ENCODE data around the gene SYT1. TPM values are rescaled to one million over a fixed set of nuclear protein-coding genes. Genes with fewer than 3 reads are reported as not detected.

The SYT1 gene
- total RNA-seq, 1 experiment from 2014 or later, result 80.9 TPM

DNA sequence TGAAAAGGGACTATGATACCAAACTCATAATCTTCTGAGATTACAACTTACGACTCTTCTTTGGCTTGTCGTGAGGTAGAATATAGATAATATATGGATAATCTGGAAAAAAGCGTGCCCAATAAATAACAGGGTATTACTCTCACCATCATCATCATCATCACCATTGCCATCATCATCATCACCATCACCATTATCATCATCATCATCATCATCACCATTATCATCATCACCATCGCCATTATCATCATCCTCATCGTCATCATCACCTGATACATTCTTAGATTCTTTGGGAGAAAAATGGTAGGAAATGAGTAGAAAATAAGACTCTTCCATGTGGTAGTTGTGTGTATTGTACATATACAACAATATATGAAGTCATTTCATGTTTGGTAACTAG is 259.8 kb downstream of the SYT1 start:
- no peak overlapping the region for H3K4me3 ChIP-seq (ENCODE audit: low read depth, low read length, poor library complexity, severe bottlenecking)
- intact Hi-C loops (cut with micrococcal nuclease; ENCODE audit: unreplicated experiment), result loop anchor here (10.0 kb wide), 1 partner anchor 250 kb away; no protein-coding TSS in a partner anchor
- no peaks in the 10 kb centered on the region for H3K27me3 ChIP-seq (replicated peaks; ENCODE audit: insufficient read depth, low read depth, low read length, poor library complexity)
- no peak for TF ChIP-seq EZH2 (IDR thresholded peaks at IDR 0.05; ENCODE audit: borderline replicate concordance, low read depth, low read length, poor library complexity, severe bottlenecking)
- TF ChIP-seq, protein P1, sequence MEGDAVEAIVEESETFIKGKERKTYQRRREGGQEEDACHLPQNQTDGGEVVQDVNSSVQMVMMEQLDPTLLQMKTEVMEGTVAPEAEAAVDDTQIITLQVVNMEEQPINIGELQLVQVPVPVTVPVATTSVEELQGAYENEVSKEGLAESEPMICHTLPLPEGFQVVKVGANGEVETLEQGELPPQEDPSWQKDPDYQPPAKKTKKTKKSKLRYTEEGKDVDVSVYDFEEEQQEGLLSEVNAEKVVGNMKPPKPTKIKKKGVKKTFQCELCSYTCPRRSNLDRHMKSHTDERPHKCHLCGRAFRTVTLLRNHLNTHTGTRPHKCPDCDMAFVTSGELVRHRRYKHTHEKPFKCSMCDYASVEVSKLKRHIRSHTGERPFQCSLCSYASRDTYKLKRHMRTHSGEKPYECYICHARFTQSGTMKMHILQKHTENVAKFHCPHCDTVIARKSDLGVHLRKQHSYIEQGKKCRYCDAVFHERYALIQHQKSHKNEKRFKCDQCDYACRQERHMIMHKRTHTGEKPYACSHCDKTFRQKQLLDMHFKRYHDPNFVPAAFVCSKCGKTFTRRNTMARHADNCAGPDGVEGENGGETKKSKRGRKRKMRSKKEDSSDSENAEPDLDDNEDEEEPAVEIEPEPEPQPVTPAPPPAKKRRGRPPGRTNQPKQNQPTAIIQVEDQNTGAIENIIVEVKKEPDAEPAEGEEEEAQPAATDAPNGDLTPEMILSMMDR (conservative IDR thresholded peaks at IDR 0.05; ENCODE audit: low read depth, low read length), result no peak
- ChIA-PET CTCF (no interaction called here), POLR2A (ENCODE audit: low non-redundant PET) (interaction anchor here (0.7 kb wide), 1 partner anchor 112 kb away, joined by 3 read pairs; no protein-coding TSS in a partner anchor)
- H3K9me3 ChIP-seq (ENCODE audit: low read depth, low read length, poor library complexity, severe bottlenecking), result no peaks in the 10 kb centered on the region
- H3K4me1 ChIP-seq (ENCODE audit: insufficient read depth, low read length, poor library complexity, severe bottlenecking), result peaks cover 19% of the 10 kb centered on the region
- no peak overlapping the region for H3K27ac ChIP-seq (ENCODE audit: low read depth, low read length, poor library complexity, severe bottlenecking)
- no TSS peak for BruUV-seq (replicated peaks)
- no peak for DNase-seq (ENCODE audit: low spot score)
- peaks cover 3% of the 10 kb centered on the region for H3K36me3 ChIP-seq (ENCODE audit: insufficient read depth, low read length, poor library complexity, severe bottlenecking)

DNA sequence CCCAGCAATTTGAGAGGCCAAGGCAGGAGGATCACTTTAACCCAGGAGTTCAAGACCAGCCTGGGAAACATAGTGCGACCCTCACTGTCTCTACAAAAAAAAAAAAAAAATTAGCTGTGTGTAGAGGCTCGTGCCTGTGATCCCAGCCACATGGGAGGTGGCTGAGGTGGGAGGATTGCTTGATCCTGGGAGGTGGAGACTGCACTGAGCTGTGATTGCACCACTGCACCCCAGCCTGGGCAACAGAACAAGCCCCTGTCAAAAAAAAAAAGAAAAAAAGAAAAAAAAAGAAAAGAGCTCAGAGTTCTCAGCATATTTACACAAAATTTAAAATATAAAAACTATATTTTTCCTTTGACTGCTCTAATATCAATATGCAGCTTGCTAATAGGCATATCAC is 260.8 kb downstream of the SYT1 start:
- CTCF ChIA-PET, result no interaction called here
- BruUV-seq (replicated peaks), result no TSS peak

DNA sequence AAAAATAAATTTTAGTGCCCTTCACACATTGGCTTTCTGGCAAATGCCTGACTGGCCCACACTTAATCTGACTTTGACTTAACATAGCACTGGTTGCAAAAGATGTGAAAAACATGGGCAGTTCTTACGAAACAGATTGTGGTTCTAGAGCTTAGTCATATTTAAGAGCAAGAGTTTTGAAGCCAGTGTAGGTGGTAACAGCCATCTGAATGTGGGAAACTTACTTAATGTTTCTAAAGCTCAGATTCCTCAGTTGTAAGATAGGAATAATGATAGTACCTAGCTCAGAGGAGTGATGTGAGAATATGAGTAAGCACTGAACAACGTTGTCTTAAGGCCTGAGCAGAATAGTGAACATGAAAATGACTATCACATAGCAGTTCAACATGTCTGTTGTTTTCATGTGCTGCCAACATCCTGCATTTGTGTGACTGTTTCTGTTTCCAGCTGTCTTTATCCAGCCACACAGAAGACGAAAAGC is 262.7 kb downstream of the SYT1 start:
- Histone ChIP-seq H3K9me3 (ENCODE audit: low read depth, low read length, poor library complexity, severe bottlenecking) (no peaks in the 10 kb centered on the region), H3K27me3 (replicated peaks; ENCODE audit: insufficient read depth, low read depth, low read length, poor library complexity) (no peaks in the 10 kb centered on the region), H3K4me3 (ENCODE audit: low read depth, low read length, poor library complexity, severe bottlenecking) (no peak overlapping the region), H3K4me1 (ENCODE audit: insufficient read depth, low read length, poor library complexity, severe bottlenecking) (no peaks in the 10 kb centered on the region), H3K36me3 (ENCODE audit: insufficient read depth, low read length, poor library complexity, severe bottlenecking) (peaks cover 4% of the 10 kb centered on the region), H3K27ac (ENCODE audit: low read depth, low read length, poor library complexity, severe bottlenecking) (no peak overlapping the region)
- POLR2A ChIA-PET (ENCODE audit: low non-redundant PET), result no interaction called here
- TF ChIP-seq EZH2 (IDR thresholded peaks at IDR 0.05; ENCODE audit: borderline replicate concordance, low read depth, low read length, poor library complexity, severe bottlenecking), result no peak
- TF ChIP-seq, protein P1 (conservative IDR thresholded peaks at IDR 0.05; ENCODE audit: low read depth, low read length), result no peak
- no peak for DNase-seq (ENCODE audit: low spot score)
- CTCF ChIA-PET, result no interaction called here
- intact Hi-C loops (cut with micrococcal nuclease; ENCODE audit: unreplicated experiment), result loop anchor here (10.0 kb wide), 1 partner anchor 247 kb away; no protein-coding TSS in a partner anchor
- no TSS peak for BruUV-seq (replicated peaks)

More for the DNA sequence above, 260.8 kb downstream of the SYT1 start:
- DNase-seq (ENCODE audit: low spot score), result no peak
- H3K4me1 ChIP-seq (ENCODE audit: insufficient read depth, low read length, poor library complexity, severe bottlenecking), result peaks cover 9% of the 10 kb centered on the region
- no peak overlapping the region for H3K27ac ChIP-seq (ENCODE audit: low read depth, low read length, poor library complexity, severe bottlenecking)
- peaks cover 4% of the 10 kb centered on the region for H3K36me3 ChIP-seq (ENCODE audit: insufficient read depth, low read length, poor library complexity, severe bottlenecking)
- no peak overlapping the region for H3K4me3 ChIP-seq (ENCODE audit: low read depth, low read length, poor library complexity, severe bottlenecking)
- POLR2A ChIA-PET (ENCODE audit: low non-redundant PET), result no interaction called here
- intact Hi-C loops (cut with micrococcal nuclease; ENCODE audit: unreplicated experiment), result loop anchor here (10.0 kb wide), 1 partner anchor 249 kb away; no protein-coding TSS in a partner anchor
- no peaks in the 10 kb centered on the region for H3K27me3 ChIP-seq (replicated peaks; ENCODE audit: insufficient read depth, low read depth, low read length, poor library complexity)
- no peak for TF ChIP-seq EZH2 (IDR thresholded peaks at IDR 0.05; ENCODE audit: borderline replicate concordance, low read depth, low read length, poor library complexity, severe bottlenecking)
- TF ChIP-seq, protein P1 (conservative IDR thresholded peaks at IDR 0.05; ENCODE audit: low read depth, low read length), result no peak
- no peaks in the 10 kb centered on the region for H3K9me3 ChIP-seq (ENCODE audit: low read depth, low read length, poor library complexity, severe bottlenecking)

Data from A673 (cell line).